Left lung (tissue), 10 donors: Measurements from ENCODE around the gene PSMA6. TPM values are rescaled to one million over a fixed set of nuclear protein-coding genes. Genes with fewer than 3 reads are reported as not detected.

Experiments
- ATAC-seq: fragments of 200-7000 bp; cut with Tn5 transposase; one replicate; pipeline ENCODE4 v1.9.1; 2020; ENCODE audit warnings: moderate library complexity
- DNase-seq, 4 donors: peaks; one replicate each; pipeline ENCODE4 v3.0.0-alpha.2; 2013 to 2020
- H3K27ac ChIP-seq, 2 donors: fragments of 200-600 bp; sonication (generic) in 1 of 2; one replicate each; pipeline versions ENCODE4 v1.5.0 to v1.8.0; 2020 to 2021
- H3K27me3 ChIP-seq, 2 donors: fragments of 200-600 bp; sonication (generic) in 1 of 2; one replicate each; pipeline versions ENCODE4 v1.5.0 to v1.8.0; 2020 to 2021
- H3K36me3 ChIP-seq, 2 donors: fragments of 200-600 bp; sonication (generic) in 1 of 2; one replicate each; pipeline versions ENCODE4 v1.5.0 to v1.8.0; 2020 to 2021
- H3K4me1 ChIP-seq, 2 donors: fragments of 200-600 bp; one replicate each; pipeline ENCODE4 v1.8.0; 2021
- H3K4me3 ChIP-seq, 2 donors: fragments of 200-600 bp; sonication (generic) in 1 of 2; one replicate each; pipeline versions ENCODE4 v1.5.0 to v1.8.0; 2020 to 2021; ENCODE audit warnings: mild to moderate bottlenecking in 1 of 2
- H3K9me3 ChIP-seq, 2 donors: fragments of 200-600 bp; sonication (generic) in 1 of 2; one replicate each; pipeline versions ENCODE4 v1.5.0 to v1.8.0; 2020 to 2021
- CTCF ChIP-seq, 2 donors: fragments of 200-600 bp; sonication (generic) in 1 of 2; IDR thresholded peaks; one replicate each; pipeline versions ENCODE4 v1.5.0 to v1.8.0; 2021; ENCODE audit warnings: antibody characterized with exemption in 2 of 2
- intact Hi-C, 2 donors: fragments of 100-400 bp; cut with DNase I; formaldehyde crosslinking; loops; one replicate each; pipeline versions ENCODE4 v1.11.2 to v1.14.2; 2022
- polyA plus RNA-seq, 6 donors: library from polyadenylated mRNA; unstranded; fragments of 120-200 nt; gene quantifications; one replicate each; pipeline ENCODE4 v1.2.1, GENCODE V29; 2013; ENCODE audit not compliant: insufficient read length in 6 of 6
- total RNA-seq, 2 donors: library from RNA; stranded (reverse); fragmentation: NEBNext Ultra II Directional; extraction: Animal tissue kit (Norgen Biotek cat#: 25700); gene quantifications; one replicate each; pipeline ENCODE4 v1.2.1, GENCODE V29; 2021
- donor health status: DM: no; HTN: yes; CAD: no.
- donor health status: DM: no; HTN: no; CAD: no.

PSMA6 gene
- total and polyA plus RNA-seq, 8 donors, result 139 to 258 (median 163) TPM

- ATAC-seq, result no peak
- no peaks in the 10 kb centered on the region for H3K9me3 ChIP-seq
- intact Hi-C loops, result no loop called here
Measured at GRCh38 chr14:35361141-35361480, 68.9 kb downstream of the PSMA6 start.

GRCh38 chr14:35362450-35362849 lies 70.3 kb downstream of the PSMA6 start:
- intact Hi-C loops, result no loop called here
- TF ChIP-seq CTCF (IDR thresholded peaks at IDR 0.05), result no peak
- no peaks in the 10 kb centered on the region for H3K27me3 ChIP-seq
- DNase-seq (no peak), ATAC-seq (peak; percentile 4)
- H3K4me3 ChIP-seq, result no peak overlapping the region
- H3K36me3 ChIP-seq, result no peaks in the 10 kb centered on the region
- H3K9me3 ChIP-seq, result no peaks in the 10 kb centered on the region
- H3K27ac ChIP-seq, result peak overlapping the region; percentile 37 to 44
- H3K4me1 ChIP-seq, result peaks cover 28 to 57% of the 10 kb centered on the region in 2 donors

More at GRCh38 chr14:35361141-35361480, 68.9 kb downstream of the PSMA6 start:
- DNase-seq, result no peak
- Histone ChIP-seq H3K27me3 (no peaks in the 10 kb centered on the region), H3K27ac (no peak overlapping the region), H3K36me3 (no peaks in the 10 kb centered on the region), H3K4me3 (no peak overlapping the region), H3K4me1 (peaks cover 25 to 45% of the 10 kb centered on the region in 2 donors)
- TF ChIP-seq CTCF (IDR thresholded peaks at IDR 0.05), result no peak

- no peaks in the 10 kb centered on the region for H3K27me3 ChIP-seq
- ATAC-seq (peak; percentile 60), DNase-seq (no peak)
- H3K9me3 ChIP-seq, result no peaks in the 10 kb centered on the region
- peaks cover 28 to 62% of the 10 kb centered on the region in 2 donors for H3K4me1 ChIP-seq
- H3K27ac ChIP-seq, result peak overlapping the region; percentile 39 to 59
- H3K4me3 ChIP-seq, result no peak overlapping the region
- intact Hi-C loops, result no loop called here
- no peaks in the 10 kb centered on the region for H3K36me3 ChIP-seq
- no peak for TF ChIP-seq CTCF (IDR thresholded peaks at IDR 0.05)
Measured at GRCh38 chr14:35362911-35363374, 70.8 kb downstream of the PSMA6 start.

GRCh38 chr14:35365130-35366055 lies 73.2 kb downstream of the PSMA6 start:
- H3K27ac ChIP-seq, result peak overlapping the region; percentile 84 to 88
- DNase-seq (peak in 2 of 4 donors; percentile 88 to 89), ATAC-seq (peak; percentile 87)
- no peaks in the 10 kb centered on the region for H3K27me3 ChIP-seq
- no peaks in the 10 kb centered on the region for H3K36me3 ChIP-seq
- H3K4me1 ChIP-seq, result peaks cover 28 to 87% of the 10 kb centered on the region in 2 donors
- no peaks in the 10 kb centered on the region for H3K9me3 ChIP-seq
- TF ChIP-seq CTCF (IDR thresholded peaks at IDR 0.05), result no peak
- intact Hi-C loops, result no loop called here
- no peak overlapping the region for H3K4me3 ChIP-seq

GRCh38 chr14:35366056-35366451 lies 73.9 kb downstream of the PSMA6 start:
- peak in 2 of 4 donors; percentile 80 to 92 for DNase-seq
- Histone ChIP-seq H3K27me3 (no peaks in the 10 kb centered on the region), H3K4me1 (peaks cover 28 to 88% of the 10 kb centered on the region in 2 donors), H3K36me3 (no peaks in the 10 kb centered on the region), H3K4me3 (no peak overlapping the region), H3K9me3 (peaks cover 0 to 3% of the 10 kb centered on the region in 2 donors), H3K27ac (peak overlapping the region; percentile 84 to 88)
- TF ChIP-seq CTCF (IDR thresholded peaks at IDR 0.05), result no peak
- peak; percentile 54 for ATAC-seq
- intact Hi-C loops, result no loop called here
